ENCODE results near the gene MPC1. TPM values are rescaled to one million over a fixed set of nuclear protein-coding genes. Genes with fewer than 3 reads are reported as not detected.
"Not testable (repeated sequence)": the region's sequence is repeated elsewhere in the genome, so short reads cannot be mapped to it uniquely, and the experiment has no call there.

The MPC1 gene
- total RNA-seq, 1 donor from 2014 or later: 88.2 TPM

DNA sequence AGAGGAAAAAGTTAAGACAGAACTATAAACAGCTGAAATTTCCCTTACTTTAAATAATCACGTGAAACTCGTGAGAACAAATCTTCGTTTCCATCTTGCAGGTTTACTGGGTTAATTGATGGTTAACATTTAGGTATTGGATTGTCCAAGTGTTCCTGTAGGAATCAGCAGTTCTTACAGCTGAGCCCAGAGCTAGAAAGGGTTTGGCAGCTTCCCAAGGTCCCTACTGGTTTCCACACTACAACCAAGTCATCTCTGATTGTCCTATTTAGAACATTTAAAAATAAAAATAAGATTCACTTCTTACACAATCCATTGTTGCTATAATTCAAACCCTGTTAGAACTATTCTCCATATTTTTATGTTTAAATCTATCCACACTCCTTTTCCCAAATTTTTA lies 15.8 kb downstream of the MPC1 start:
- peaks cover 15 to 27% (median 25%) of the 10 kb centered on the region in 3 donors for H3K4me1 ChIP-seq (ENCODE audit: control insufficient read depth in 3 of 3, insufficient read depth in 3 of 3, low read length in 3 of 3)
- H3K9me3 ChIP-seq (ENCODE audit: control insufficient read depth in 3 of 3, low read length in 3 of 3): no peaks in the 10 kb centered on the region
- H3K27me3 ChIP-seq (ENCODE audit: control insufficient read depth in 3 of 3, insufficient read depth in 3 of 3, low read length in 3 of 3): no peaks in the 10 kb centered on the region
- H3K36me3 ChIP-seq (ENCODE audit: control insufficient read depth in 3 of 3, insufficient read depth in 3 of 3, low read length in 3 of 3): peaks cover 2 to 21% (median 6%) of the 10 kb centered on the region in 3 donors
- no peak overlapping the region for H3K27ac ChIP-seq (ENCODE audit: low read depth, low read length)
- no peak overlapping the region for H3K4me3 ChIP-seq (ENCODE audit: low read length in 3 of 3)
- H3K9ac ChIP-seq (ENCODE audit: low read depth in 1 of 3, low read length in 3 of 3): no peak overlapping the region

DNA sequence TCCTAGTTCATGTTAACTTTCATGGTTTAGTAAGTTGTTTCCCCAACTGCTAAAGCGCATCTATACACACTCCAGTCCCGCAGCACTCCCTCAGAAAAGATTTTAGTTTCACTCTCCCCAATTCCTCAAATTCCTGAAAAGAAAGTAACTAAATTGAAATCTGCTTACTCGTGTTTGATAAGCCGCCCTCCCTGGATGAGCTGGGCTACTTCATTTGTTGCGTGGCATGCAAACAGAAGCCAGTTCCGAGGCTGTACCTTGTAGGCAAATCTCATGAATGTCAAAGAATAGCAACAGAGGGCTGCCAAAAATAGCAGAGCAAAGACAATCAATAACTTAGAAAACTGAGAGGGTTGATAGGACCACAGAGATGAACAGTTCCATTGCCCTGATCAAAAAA lies 16.9 kb downstream of the MPC1 start:
- Histone ChIP-seq H3K4me1 (ENCODE audit: control insufficient read depth in 3 of 3, insufficient read depth in 3 of 3, low read length in 3 of 3) (peaks cover 15 to 31% (median 27%) of the 10 kb centered on the region in 3 donors), H3K4me3 (ENCODE audit: low read length in 3 of 3) (no peak overlapping the region), H3K9me3 (ENCODE audit: control insufficient read depth in 3 of 3, low read length in 3 of 3) (no peaks in the 10 kb centered on the region), H3K36me3 (ENCODE audit: control insufficient read depth in 3 of 3, insufficient read depth in 3 of 3, low read length in 3 of 3) (peaks cover 2 to 21% (median 6%) of the 10 kb centered on the region in 3 donors), H3K27ac (ENCODE audit: low read depth, low read length) (peak overlapping the region; percentile 94), H3K9ac (ENCODE audit: low read depth in 1 of 3, low read length in 3 of 3) (no peak overlapping the region), H3K27me3 (ENCODE audit: control insufficient read depth in 3 of 3, insufficient read depth in 3 of 3, low read length in 3 of 3) (no peaks in the 10 kb centered on the region)

DNA sequence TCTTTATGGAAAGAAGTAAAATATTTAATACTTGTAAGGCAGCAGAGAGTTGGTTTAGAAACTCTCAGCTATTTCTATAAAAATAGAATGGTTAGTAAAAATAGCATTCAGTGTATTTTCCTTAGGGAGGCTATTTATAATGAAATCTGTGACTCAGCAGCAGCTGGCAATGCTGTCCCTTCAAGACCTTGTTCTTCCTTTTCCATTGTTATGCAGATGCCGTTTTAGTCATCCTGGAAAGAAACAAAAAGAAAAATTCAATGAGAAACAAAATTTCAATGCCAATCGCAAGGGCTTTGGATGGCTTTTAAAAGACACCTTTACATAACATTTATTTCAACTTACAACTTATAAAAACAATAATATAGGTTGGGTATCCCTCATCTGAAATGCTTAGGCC lies 17.5 kb downstream of the MPC1 start:
- H3K9ac ChIP-seq (ENCODE audit: low read depth in 1 of 3, low read length in 3 of 3): peak overlapping the region in 1 of 3 donors; percentile 46
- H3K4me1 ChIP-seq (ENCODE audit: control insufficient read depth in 3 of 3, insufficient read depth in 3 of 3, low read length in 3 of 3): peaks cover 20 to 36% (median 32%) of the 10 kb centered on the region in 3 donors
- peak overlapping the region; percentile 94 for H3K27ac ChIP-seq (ENCODE audit: low read depth, low read length)
- no peaks in the 10 kb centered on the region for H3K9me3 ChIP-seq (ENCODE audit: control insufficient read depth in 3 of 3, low read length in 3 of 3)
- peaks cover 2 to 21% (median 6%) of the 10 kb centered on the region in 3 donors for H3K36me3 ChIP-seq (ENCODE audit: control insufficient read depth in 3 of 3, insufficient read depth in 3 of 3, low read length in 3 of 3)
- H3K4me3 ChIP-seq (ENCODE audit: low read length in 3 of 3): no peak overlapping the region
- no peaks in the 10 kb centered on the region for H3K27me3 ChIP-seq (ENCODE audit: control insufficient read depth in 3 of 3, insufficient read depth in 3 of 3, low read length in 3 of 3)

DNA sequence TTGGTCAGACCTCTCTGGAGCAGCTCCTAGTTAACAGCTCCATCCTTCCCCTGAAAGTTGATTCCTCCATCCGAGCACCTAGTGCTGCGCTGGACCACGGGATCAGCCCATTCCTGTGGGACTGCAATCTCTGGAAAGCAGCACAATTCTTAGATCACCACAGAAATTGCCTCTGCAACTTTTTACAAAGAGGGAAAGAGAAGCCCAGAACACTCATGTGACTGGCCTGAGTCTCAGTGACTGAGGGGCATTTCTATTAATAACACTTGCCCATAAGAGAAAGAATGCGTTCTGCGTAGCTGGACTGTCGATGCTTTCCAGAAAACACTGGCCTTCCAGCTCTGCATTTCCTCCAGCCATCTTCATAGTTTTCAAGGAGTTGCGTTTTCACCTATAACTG lies 18.3 kb downstream of the MPC1 start:
- peak overlapping the region in 2 of 3 donors; percentile 46 to 66 for H3K9ac ChIP-seq (ENCODE audit: low read depth in 1 of 3, low read length in 3 of 3)
- H3K27ac ChIP-seq (ENCODE audit: low read depth, low read length): peak overlapping the region; percentile 94
- H3K36me3 ChIP-seq (ENCODE audit: control insufficient read depth in 3 of 3, insufficient read depth in 3 of 3, low read length in 3 of 3): peaks cover 2 to 17% (median 6%) of the 10 kb centered on the region in 3 donors
- H3K9me3 ChIP-seq (ENCODE audit: control insufficient read depth in 3 of 3, low read length in 3 of 3): no peaks in the 10 kb centered on the region
- H3K4me1 ChIP-seq (ENCODE audit: control insufficient read depth in 3 of 3, insufficient read depth in 3 of 3, low read length in 3 of 3): peaks cover 20 to 37% (median 33%) of the 10 kb centered on the region in 3 donors
- no peak overlapping the region for H3K4me3 ChIP-seq (ENCODE audit: low read length in 3 of 3)
- H3K27me3 ChIP-seq (ENCODE audit: control insufficient read depth in 3 of 3, insufficient read depth in 3 of 3, low read length in 3 of 3): no peaks in the 10 kb centered on the region

DNA sequence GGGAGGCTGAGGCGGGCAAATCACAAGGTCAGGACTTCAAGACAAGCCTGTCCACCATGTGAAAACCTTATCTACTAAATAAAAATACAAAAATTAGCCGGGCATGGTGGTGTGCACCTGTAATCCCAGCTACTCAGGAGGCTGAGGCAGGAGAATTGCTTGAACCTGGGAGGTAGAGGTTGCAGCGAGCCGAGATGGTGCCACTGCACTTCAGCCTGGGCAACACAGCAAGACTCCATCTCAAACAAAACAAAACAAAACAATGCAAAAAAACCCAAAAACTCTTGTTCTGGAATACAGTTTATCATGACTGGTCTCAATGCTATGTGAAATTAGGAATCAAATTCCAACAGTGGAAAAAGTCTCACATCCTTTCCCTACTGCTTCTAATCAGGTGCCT lies 20.3 kb downstream of the MPC1 start:
- H3K27me3 ChIP-seq (ENCODE audit: control insufficient read depth in 3 of 3, insufficient read depth in 3 of 3, low read length in 3 of 3); H3K4me3 ChIP-seq (ENCODE audit: low read length in 3 of 3); H3K27ac ChIP-seq (ENCODE audit: low read depth, low read length); H3K9me3 ChIP-seq (ENCODE audit: control insufficient read depth in 3 of 3, low read length in 3 of 3); H3K9ac ChIP-seq (ENCODE audit: low read depth in 1 of 3, low read length in 3 of 3): not testable (repeated sequence)
- peaks cover 20 to 37% (median 33%) of the 10 kb centered on the region in 3 donors for H3K4me1 ChIP-seq (ENCODE audit: control insufficient read depth in 3 of 3, insufficient read depth in 3 of 3, low read length in 3 of 3)
- peaks cover 2 to 14% (median 6%) of the 10 kb centered on the region in 3 donors for H3K36me3 ChIP-seq (ENCODE audit: control insufficient read depth in 3 of 3, insufficient read depth in 3 of 3, low read length in 3 of 3)

DNA sequence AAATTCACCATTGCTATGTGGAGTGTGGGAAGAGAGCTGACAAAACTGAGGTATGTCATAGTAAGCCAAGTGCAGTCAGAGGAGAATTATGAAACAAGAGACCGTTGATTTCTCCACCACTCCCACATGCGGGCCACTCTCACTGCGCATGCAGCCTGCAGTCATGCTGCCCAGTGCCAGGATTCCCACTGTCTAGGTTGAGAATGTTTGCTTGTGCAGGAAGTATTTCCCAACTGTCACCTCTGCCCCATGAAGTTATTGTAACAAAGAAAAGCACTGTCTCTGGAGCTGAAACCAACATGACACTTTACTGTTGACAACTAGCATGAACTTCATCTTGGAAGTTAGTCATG lies 21.7 kb downstream of the MPC1 start:
- no peak overlapping the region for H3K4me3 ChIP-seq (ENCODE audit: low read length in 3 of 3)
- H3K9ac ChIP-seq (ENCODE audit: low read depth in 1 of 3, low read length in 3 of 3): peak overlapping the region in 1 of 3 donors; percentile 57
- H3K4me1 ChIP-seq (ENCODE audit: control insufficient read depth in 3 of 3, insufficient read depth in 3 of 3, low read length in 3 of 3): peaks cover 20 to 37% (median 33%) of the 10 kb centered on the region in 3 donors
- H3K9me3 ChIP-seq (ENCODE audit: control insufficient read depth in 3 of 3, low read length in 3 of 3): no peaks in the 10 kb centered on the region
- H3K27me3 ChIP-seq (ENCODE audit: control insufficient read depth in 3 of 3, insufficient read depth in 3 of 3, low read length in 3 of 3): no peaks in the 10 kb centered on the region
- peaks cover 0 to 14% (median 2%) of the 10 kb centered on the region in 3 donors for H3K36me3 ChIP-seq (ENCODE audit: control insufficient read depth in 3 of 3, insufficient read depth in 3 of 3, low read length in 3 of 3)
- peak overlapping the region; percentile 40 for H3K27ac ChIP-seq (ENCODE audit: low read depth, low read length)

DNA sequence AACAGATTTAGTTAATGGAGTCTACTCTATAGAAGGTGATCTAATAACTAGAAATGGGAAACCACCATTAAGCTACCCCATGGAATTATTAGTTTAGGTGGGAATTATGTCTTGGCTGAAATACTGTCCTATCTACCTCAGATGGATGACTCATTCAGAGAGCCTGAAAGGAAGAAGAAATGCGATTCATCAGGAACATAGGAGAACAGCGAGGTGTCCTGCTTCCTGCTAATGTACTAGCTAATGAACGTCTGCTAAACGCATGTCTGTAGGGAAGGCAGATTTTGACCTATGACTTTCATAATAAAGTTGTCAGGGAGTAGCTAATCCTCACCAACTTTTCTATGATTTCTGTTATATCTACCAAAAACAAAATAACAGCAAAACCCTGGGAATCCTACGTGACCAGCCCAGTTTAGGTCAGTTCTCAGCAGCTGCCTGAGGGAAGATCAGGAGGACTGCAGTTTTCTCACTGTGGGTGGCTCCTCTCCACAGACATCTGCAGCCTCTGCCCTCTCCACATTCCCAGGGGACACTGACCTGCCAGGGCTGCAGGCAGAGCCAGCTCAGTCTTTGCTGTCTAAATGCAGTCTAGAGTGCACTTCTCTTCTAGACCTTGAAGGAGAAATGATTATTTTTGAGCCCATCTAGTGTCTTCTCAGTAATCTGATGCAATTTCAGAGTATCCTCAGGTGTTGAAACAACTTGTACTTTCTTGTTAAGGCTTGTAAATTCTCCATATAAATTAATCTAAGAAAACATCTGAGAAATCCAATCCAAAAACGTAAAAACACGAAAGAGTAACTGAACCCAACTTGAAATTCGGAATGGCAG lies 22.3 kb downstream of the MPC1 start:
- H3K4me3 ChIP-seq (ENCODE audit: low read length in 3 of 3): no peak overlapping the region
- H3K4me1 ChIP-seq (ENCODE audit: control insufficient read depth in 3 of 3, insufficient read depth in 3 of 3, low read length in 3 of 3): peaks cover 20 to 32% (median 29%) of the 10 kb centered on the region in 3 donors
- peak overlapping the region in 1 of 3 donors; percentile 57 for H3K9ac ChIP-seq (ENCODE audit: low read depth in 1 of 3, low read length in 3 of 3)
- H3K27me3 ChIP-seq (ENCODE audit: control insufficient read depth in 3 of 3, insufficient read depth in 3 of 3, low read length in 3 of 3): no peaks in the 10 kb centered on the region
- peaks cover 0 to 14% (median 2%) of the 10 kb centered on the region in 3 donors for H3K36me3 ChIP-seq (ENCODE audit: control insufficient read depth in 3 of 3, insufficient read depth in 3 of 3, low read length in 3 of 3)
- H3K9me3 ChIP-seq (ENCODE audit: control insufficient read depth in 3 of 3, low read length in 3 of 3): no peaks in the 10 kb centered on the region
- H3K27ac ChIP-seq (ENCODE audit: low read depth, low read length): peak overlapping the region; percentile 40

DNA sequence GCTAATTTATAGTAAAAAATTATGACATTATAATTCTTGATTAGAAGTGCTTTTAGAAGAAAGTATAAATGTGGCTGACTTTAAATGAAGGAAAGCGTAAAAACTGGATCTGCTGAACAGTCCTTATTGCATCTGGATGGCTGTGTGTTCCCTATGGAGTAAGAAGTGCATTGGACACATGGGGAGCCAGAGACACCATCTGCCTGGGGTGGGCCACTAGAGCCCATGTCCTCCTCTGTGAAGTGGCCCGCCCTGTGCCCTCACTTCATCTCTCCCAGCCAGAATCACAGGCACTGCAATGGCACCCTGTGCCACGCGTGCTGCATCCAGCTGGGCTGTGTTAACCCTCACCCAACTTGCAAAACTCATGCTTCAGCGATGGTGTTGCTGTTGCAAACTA lies 27.2 kb downstream of the MPC1 start:
- H3K4me1 ChIP-seq (ENCODE audit: control insufficient read depth in 3 of 3, insufficient read depth in 3 of 3, low read length in 3 of 3): peaks cover 3 to 8% (median 4%) of the 10 kb centered on the region in 3 donors
- no peak overlapping the region for H3K27ac ChIP-seq (ENCODE audit: low read depth, low read length)
- H3K9ac ChIP-seq (ENCODE audit: low read depth in 1 of 3, low read length in 3 of 3): no peak overlapping the region
- no peaks in the 10 kb centered on the region for H3K36me3 ChIP-seq (ENCODE audit: control insufficient read depth in 3 of 3, insufficient read depth in 3 of 3, low read length in 3 of 3)
- H3K27me3 ChIP-seq (ENCODE audit: control insufficient read depth in 3 of 3, insufficient read depth in 3 of 3, low read length in 3 of 3): peaks cover 0 to 5% (median 0%) of the 10 kb centered on the region in 3 donors
- no peaks in the 10 kb centered on the region for H3K9me3 ChIP-seq (ENCODE audit: control insufficient read depth in 3 of 3, low read length in 3 of 3)
- no peak overlapping the region for H3K4me3 ChIP-seq (ENCODE audit: low read length in 3 of 3)

DNA sequence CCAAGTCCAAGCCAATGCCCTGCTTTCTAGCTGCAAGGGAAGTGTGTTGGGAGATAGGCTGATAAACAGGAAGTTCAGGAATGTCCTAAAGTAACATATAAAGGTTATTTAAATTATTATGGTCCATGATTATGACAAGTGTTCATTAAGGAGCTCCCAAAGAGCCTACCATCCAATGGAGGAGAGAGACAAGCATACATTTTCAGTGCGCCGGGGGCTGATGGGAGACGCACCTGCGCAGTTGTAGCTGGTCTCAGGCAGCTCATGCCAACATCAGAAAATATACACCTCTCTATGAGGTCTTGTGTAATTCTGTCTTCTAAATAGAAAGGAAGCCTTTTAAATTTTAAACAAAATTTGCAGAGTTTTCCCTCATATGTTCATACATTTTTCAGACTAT lies 27.8 kb downstream of the MPC1 start:
- Histone ChIP-seq H3K36me3 (ENCODE audit: control insufficient read depth in 3 of 3, insufficient read depth in 3 of 3, low read length in 3 of 3) (no peaks in the 10 kb centered on the region), H3K27me3 (ENCODE audit: control insufficient read depth in 3 of 3, insufficient read depth in 3 of 3, low read length in 3 of 3) (peaks cover 0 to 5% (median 0%) of the 10 kb centered on the region in 3 donors), H3K9ac (ENCODE audit: low read depth in 1 of 3, low read length in 3 of 3) (no peak overlapping the region), H3K4me1 (ENCODE audit: control insufficient read depth in 3 of 3, insufficient read depth in 3 of 3, low read length in 3 of 3) (peaks cover 0 to 3% (median 0%) of the 10 kb centered on the region in 3 donors), H3K27ac (ENCODE audit: low read depth, low read length) (no peak overlapping the region), H3K4me3 (ENCODE audit: low read length in 3 of 3) (no peak overlapping the region), H3K9me3 (ENCODE audit: control insufficient read depth in 3 of 3, low read length in 3 of 3) (no peaks in the 10 kb centered on the region)

DNA sequence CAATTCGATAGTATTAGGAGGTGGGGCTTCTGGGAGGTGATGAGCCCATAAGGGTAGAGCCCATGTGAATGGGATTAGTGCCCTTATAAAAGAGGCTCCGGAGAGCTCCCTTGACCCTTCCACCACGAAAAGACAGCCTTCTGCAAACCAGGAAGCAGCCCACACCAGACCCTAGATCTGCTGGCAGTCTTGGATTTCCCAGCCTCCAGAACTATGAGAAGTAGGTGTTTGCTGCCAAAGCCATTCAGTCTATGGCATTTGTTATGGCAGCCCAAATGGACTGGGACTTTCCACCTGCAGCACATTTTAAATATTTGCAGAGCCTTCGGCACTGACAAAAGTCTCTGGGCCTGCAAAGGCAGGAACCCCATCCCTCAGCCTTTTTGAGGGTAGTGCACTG lies 28.6 kb downstream of the MPC1 start:
- Histone ChIP-seq H3K36me3 (ENCODE audit: control insufficient read depth in 3 of 3, insufficient read depth in 3 of 3, low read length in 3 of 3) (no peaks in the 10 kb centered on the region), H3K27me3 (ENCODE audit: control insufficient read depth in 3 of 3, insufficient read depth in 3 of 3, low read length in 3 of 3) (peaks cover 0 to 5% (median 0%) of the 10 kb centered on the region in 3 donors), H3K9ac (ENCODE audit: low read depth in 1 of 3, low read length in 3 of 3) (no peak overlapping the region), H3K4me3 (ENCODE audit: low read length in 3 of 3) (no peak overlapping the region), H3K27ac (ENCODE audit: low read depth, low read length) (no peak overlapping the region), H3K9me3 (ENCODE audit: control insufficient read depth in 3 of 3, low read length in 3 of 3) (no peaks in the 10 kb centered on the region), H3K4me1 (ENCODE audit: control insufficient read depth in 3 of 3, insufficient read depth in 3 of 3, low read length in 3 of 3) (peaks cover 0 to 3% (median 0%) of the 10 kb centered on the region in 3 donors)

Measured in skeletal muscle tissue (tissue), 4 donors.